ENCODE results near the gene NECAB3. TPM values are rescaled to one million over a fixed set of nuclear protein-coding genes. Genes with fewer than 3 reads are reported as not detected.
"Not testable (repeated sequence)": the region's sequence is repeated elsewhere in the genome, so short reads cannot be mapped to it uniquely, and the experiment has no call there.

Gene NECAB3
- polyA plus RNA-seq, 4 donors, result 13.0 to 19.5 (median 14.8) TPM

- not testable (repeated sequence) for DNase-seq (ENCODE audit: low read depth in 4 of 4, low spot score in 3 of 4)
Measured at GRCh38 chr20:33698966-33699365, 24.7 kb upstream of the NECAB3 start.

GRCh38 chr20:33697129-33697528 lies 22.9 kb upstream of the NECAB3 start:
- no peak for DNase-seq (ENCODE audit: low read depth in 4 of 4, low spot score in 3 of 4)

- DNase-seq (ENCODE audit: low read depth in 4 of 4, low spot score in 3 of 4), result no peak
Measured at GRCh38 chr20:33696448-33696847, 22.2 kb upstream of the NECAB3 start.

- DNase-seq (ENCODE audit: low read depth in 4 of 4, low spot score in 3 of 4), result no peak
Measured at GRCh38 chr20:33694639-33695012, 20.4 kb upstream of the NECAB3 start.

- no peak for DNase-seq (ENCODE audit: low read depth in 4 of 4, low spot score in 3 of 4)
Measured at GRCh38 chr20:33693741-33694638, 19.8 kb upstream of the NECAB3 start.

GRCh38 chr20:33693289-33693688 lies 19.1 kb upstream of the NECAB3 start:
- no peak for DNase-seq (ENCODE audit: low read depth in 4 of 4, low spot score in 3 of 4)

GRCh38 chr20:33689973-33690372 lies 15.7 kb upstream of the NECAB3 start:
- no peak for DNase-seq (ENCODE audit: low read depth in 4 of 4, low spot score in 3 of 4)

GRCh38 chr20:33689493-33689892 lies 15.3 kb upstream of the NECAB3 start:
- no peak for DNase-seq (ENCODE audit: low read depth in 4 of 4, low spot score in 3 of 4)

- DNase-seq (ENCODE audit: low read depth in 4 of 4, low spot score in 3 of 4), result no peak
Measured at GRCh38 chr20:33688938-33689424, 14.8 kb upstream of the NECAB3 start.

- DNase-seq (ENCODE audit: low read depth in 4 of 4, low spot score in 3 of 4), result no peak
Measured at GRCh38 chr20:33687993-33688937, 14.0 kb upstream of the NECAB3 start.

- no peak for DNase-seq (ENCODE audit: low read depth in 4 of 4, low spot score in 3 of 4)
Measured at GRCh38 chr20:33687370-33687915, 13.2 kb upstream of the NECAB3 start.

GRCh38 chr20:33686984-33687366 lies 12.7 kb upstream of the NECAB3 start:
- no peak for DNase-seq (ENCODE audit: low read depth in 4 of 4, low spot score in 3 of 4)

- DNase-seq (ENCODE audit: low read depth in 4 of 4, low spot score in 3 of 4), result peak; percentile 78 to 87 (median 84)
Measured at GRCh38 chr20:33686100-33686983, 12.1 kb upstream of the NECAB3 start, which contains the start of gene E2F1. E2F1 (minus strand) TSS chr20:33686385; CDS start chr20:33686264, 121 bp downstream.

- DNase-seq (ENCODE audit: low read depth in 4 of 4, low spot score in 3 of 4), result no peak
Measured at GRCh38 chr20:33685328-33686099, 11.3 kb upstream of the NECAB3 start.

- no peak for DNase-seq (ENCODE audit: low read depth in 4 of 4, low spot score in 3 of 4)
Measured at GRCh38 chr20:33684533-33685327, 10.5 kb upstream of the NECAB3 start.

- no peak for DNase-seq (ENCODE audit: low read depth in 4 of 4, low spot score in 3 of 4)
Measured at GRCh38 chr20:33681728-33682353, 7.6 kb upstream of the NECAB3 start.

- DNase-seq (ENCODE audit: low read depth in 4 of 4, low spot score in 3 of 4), result no peak
Measured at GRCh38 chr20:33681288-33681687, 7.1 kb upstream of the NECAB3 start.

GRCh38 chr20:33680686-33681085 lies 6.5 kb upstream of the NECAB3 start:
- no peak for DNase-seq (ENCODE audit: low read depth in 4 of 4, low spot score in 3 of 4)
